ENCODE results near the gene ERBB2. TPM values are rescaled to one million over a fixed set of nuclear protein-coding genes. Genes with fewer than 3 reads are reported as not detected.

Gene ERBB2
- total and polyA plus RNA-seq, 2 of the 4 experiments (the other 2 are of a cell fraction), result 28.7 to 33.3 TPM

- no peak overlapping the region for H2BK20ac ChIP-seq (ENCODE audit: low read depth, low read length)
- WGBS, 2 experiments (ENCODE audit: extremely low coverage in 2 of 2, insufficient read length in 1 of 2), result no CpG with 5 or more reads among the region's 5 CpGs
- no peak overlapping the region for H3K4me3 ChIP-seq (ENCODE audit: insufficient read depth, low read depth, low read length)
- peaks cover 0 to 31% of the 10 kb centered on the region in 2 experiments; a peak in 3 of 4 replicates for H3K79me1 ChIP-seq (ENCODE audit: low read depth in 1 of 2, low read length in 2 of 2)
- no peak overlapping the region for H3K4ac ChIP-seq (ENCODE audit: low read depth, low read length)
- no peak for ATAC-seq (ENCODE audit: low read depth)
- no peaks in the 10 kb centered on the region for H3K36me3 ChIP-seq (ENCODE audit: control insufficient read depth, insufficient read depth, low read length)
- no peak overlapping the region for H2BK120ac ChIP-seq (ENCODE audit: low read depth, low read length)
- H3K27me3 ChIP-seq (ENCODE audit: control insufficient read depth, insufficient read depth, low read length), result no peaks in the 10 kb centered on the region
- no peak overlapping the region for H4K8ac ChIP-seq (ENCODE audit: low read depth in 2 of 2, low read length in 2 of 2)
- no peak overlapping the region for H3K56ac ChIP-seq (ENCODE audit: extremely low read depth, insufficient read depth, low read length)
- H3K4me2 ChIP-seq (ENCODE audit: low read depth, low read length), result no peak overlapping the region
- intact Hi-C loops (cut with micrococcal nuclease), result no loop called here
- no peak overlapping the region for H2AK9ac ChIP-seq (replicated peaks; ENCODE audit: low read depth, low read length, poor library complexity)
- no TSS peak for BruUV-seq (replicated peaks)
- H4K91ac ChIP-seq (ENCODE audit: insufficient read depth, low read depth, low read length), result no peak overlapping the region
- no peaks in the 10 kb centered on the region for H3K9me3 ChIP-seq (ENCODE audit: control insufficient read depth, insufficient read depth, low read length)
- no peak for DNase-seq
- no peak overlapping the region for H2BK5ac ChIP-seq (ENCODE audit: low read depth, low read length, poor library complexity, severe bottlenecking)
- no peak overlapping the region for H2AFZ ChIP-seq (replicated peaks; ENCODE audit: low read length, poor library complexity)
- H4K5ac ChIP-seq (ENCODE audit: low read depth, low read length), result no peak overlapping the region
- no peak overlapping the region for H2AK5ac ChIP-seq (ENCODE audit: low read depth, low read length)
- H3K9me1 ChIP-seq (ENCODE audit: insufficient read depth, low read length), result peaks cover 19% of the 10 kb centered on the region
- H2BK15ac ChIP-seq (ENCODE audit: low read depth, low read length), result no peak overlapping the region
- H3K14ac ChIP-seq (replicated peaks; ENCODE audit: low read depth, low read length), result no peak overlapping the region
- TF ChIP-seq SMC3 (IDR thresholded peaks at IDR 0.05; ENCODE audit: low read depth, low read length), result no peak
- no peak for TF ChIP-seq MXI1 (IDR thresholded peaks at IDR 0.05; ENCODE audit: borderline replicate concordance, low read depth, low read length)
- no peak for TF ChIP-seq MAFK (IDR thresholded peaks at IDR 0.05; ENCODE audit: low read depth, low read length)
- no peak for TF ChIP-seq CHD1 (IDR thresholded peaks at IDR 0.05; ENCODE audit: low read depth, low read length)
- no peak for TF ChIP-seq FOS (IDR thresholded peaks at IDR 0.05; ENCODE audit: low read depth, low read length)
- TF ChIP-seq CTCF (conservative IDR thresholded peaks at IDR 0.05; ENCODE audit: low read depth, low read length), result no peak
- TF ChIP-seq NFE2L2 (IDR thresholded peaks at IDR 0.05; ENCODE audit: low read depth, low read length), result no peak
- TF ChIP-seq CEBPB (IDR thresholded peaks at IDR 0.05; ENCODE audit: low read depth, low read length), result no peak
- no peak for TF ChIP-seq ELK1 (IDR thresholded peaks at IDR 0.05; ENCODE audit: borderline replicate concordance, low read depth, low read length)
- no peak for TF ChIP-seq RCOR1 (IDR thresholded peaks at IDR 0.05; ENCODE audit: insufficient replicate concordance, low read length)
- no peak for TF ChIP-seq BHLHE40 (IDR thresholded peaks at IDR 0.05; ENCODE audit: low read depth, low read length)
- TF ChIP-seq RFX5 (IDR thresholded peaks at IDR 0.05; ENCODE audit: low read depth, low read length), result no peak
- TF ChIP-seq POLR2A (IDR thresholded peaks at IDR 0.05; ENCODE audit: low read depth, low read length), result no peak
- TF ChIP-seq USF2 (IDR thresholded peaks at IDR 0.05; ENCODE audit: low read depth, low read length), result no peak
- TF ChIP-seq RAD21 (IDR thresholded peaks at IDR 0.05; ENCODE audit: low read length), result no peak
- no peak for TF ChIP-seq MAZ (IDR thresholded peaks at IDR 0.05; ENCODE audit: borderline replicate concordance, low read depth, low read length)
- H3K27ac ChIP-seq (ENCODE audit: insufficient read depth, low read length), result no peak overlapping the region
- H3K23ac ChIP-seq (ENCODE audit: low read depth, low read length), result no peak overlapping the region
- POLR2A ChIA-PET (ENCODE audit: unreplicated experiment), result no interaction called here
- peaks cover 19% of the 10 kb centered on the region for H4K20me1 ChIP-seq (ENCODE audit: insufficient read depth, low read length)
- peaks cover 11% of the 10 kb centered on the region for H3K4me1 ChIP-seq (ENCODE audit: control insufficient read depth, insufficient read depth, low read length)
- no peak overlapping the region for H3K18ac ChIP-seq (ENCODE audit: low read depth, low read length)
- in situ Hi-C loops (cut with MboI; ENCODE audit: low sequenced_read_pairs), result no loop called here
- CTCF ChIA-PET, result no interaction called here
- dilution Hi-C loops (cut with HindIII; ENCODE audit: low sequenced_read_pairs, unreplicated experiment), result no loop called here
- no peak overlapping the region for H3K9ac ChIP-seq (ENCODE audit: low read depth, low read length)
Measured at GRCh38 chr17:39697961-39698360, 1.9 kb upstream of the ERBB2 start.

Measured in IMR-90 (cell line).